ENCODE measurements around the gene F7.

DNA sequence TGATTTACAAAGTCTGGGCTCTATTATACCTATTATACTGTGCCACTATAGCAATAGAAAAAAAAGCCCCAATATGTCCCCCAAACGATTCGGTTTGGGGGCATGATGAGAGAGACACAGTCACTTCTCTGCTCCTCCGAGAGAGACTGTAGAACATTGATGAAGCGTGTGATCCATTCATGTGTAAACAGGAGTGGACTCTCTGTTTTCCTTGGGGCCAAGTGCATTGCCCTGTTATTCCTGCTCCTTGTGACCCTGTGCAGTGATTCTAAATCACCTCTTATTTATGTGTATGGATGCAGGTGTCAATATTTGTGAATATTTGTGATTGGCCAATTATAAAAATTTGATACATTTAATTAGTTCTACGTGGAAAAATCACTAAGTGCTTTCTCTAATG lies 34.0 kb downstream of the F7 start:
- no peak for TF ChIP-seq POLR2AphosphoS5 (IDR thresholded peaks at IDR 0.05; ENCODE audit: borderline replicate concordance, low read depth, low read length)
- TF ChIP-seq EZH2 (IDR thresholded peaks at IDR 0.05): no peak
